Measurements from ENCODE around the gene BPIFB1.

Gene BPIFB1

GRCh38 chr20:33353013-33353402 is 70.0 kb downstream of the BPIFB1 start:
- no peak overlapping the region for H3K4me3 ChIP-seq (replicated peaks; ENCODE audit: low read depth, low read length)

More at GRCh38 chr20:33353013-33353402, 70.0 kb downstream of the BPIFB1 start:
- Histone ChIP-seq H3K36me3 (ENCODE audit: control insufficient read depth, insufficient read depth, low read length) (no peaks in the 10 kb centered on the region), H3K27me3 (replicated peaks; ENCODE audit: control insufficient read depth, insufficient read depth, low read length) (no peaks in the 10 kb centered on the region)
- no peak for TF ChIP-seq CTCF (IDR thresholded peaks at IDR 0.05; ENCODE audit: insufficient read depth, low read length, poor library complexity, severe bottlenecking)
- no peak for DNase-seq (ENCODE audit: extremely low read depth, insufficient read length)
